ENCODE data around the gene ANKH.

GRCh38 chr5:14776602-14777001 is 95.0 kb downstream of the ANKH start:
- TF ChIP-seq CTCF (IDR thresholded peaks at IDR 0.05) (no peak), POLR2A (IDR thresholded peaks at IDR 0.05) (no peak)
